Ascending aorta (tissue), 2 donors: Measurements from ENCODE around the gene ATP2A1. TPM values are rescaled to one million over a fixed set of nuclear protein-coding genes. Genes with fewer than 3 reads are reported as not detected.
"Not testable (repeated sequence)": the region's sequence is repeated elsewhere in the genome, so short reads cannot be mapped to it uniquely, and the experiment has no call there.

ENCODE experiments used
- DNase-seq, 2 donors: peaks; one replicate each; pipeline ENCODE4 v3.0.0-alpha.2; 2019; ENCODE audit warnings: low spot score in 2 of 2
- H3K27ac ChIP-seq, 2 donors: fragments of 200-600 bp; sonication (generic); one replicate each; pipeline ENCODE4 v1.5.1; 2016 to 2017; ENCODE audit warnings: mild to moderate bottlenecking in 1 of 2
- H3K27me3 ChIP-seq: fragments of 200-600 bp; sonication (generic); one replicate; pipeline ENCODE4 v1.5.1; 2017
- H3K36me3 ChIP-seq, 2 donors: fragments of 200-600 bp; sonication (generic); one replicate each; pipeline ENCODE4 v1.5.1; 2016
- H3K4me1 ChIP-seq, 2 donors: fragments of 200-600 bp; sonication (generic); one replicate each; pipeline ENCODE4 v1.5.1; 2016 to 2017; ENCODE audit warnings: mild to moderate bottlenecking in 1 of 2
- H3K4me3 ChIP-seq, 2 donors: fragments of 200-600 bp; sonication (generic); one replicate each; pipeline ENCODE4 v1.5.1; 2016 to 2017; ENCODE audit warnings: mild to moderate bottlenecking in 1 of 2
- H3K9me3 ChIP-seq, 2 donors: fragments of 200-600 bp; sonication (generic); one replicate each; pipeline ENCODE4 v1.5.1; 2016
- CTCF ChIP-seq, 3 experiments: fragments of 200-600 bp in 2 of 3; fragments of 450-650 bp in 1 of 3; sonication (generic) in 2 of 3; IDR thresholded peaks; one replicate each; pipeline ENCODE4 v1.5.1; 2016 to 2019; ENCODE audit warnings: antibody characterized with exemption in 3 of 3, mild to moderate bottlenecking in 1 of 3, moderate library complexity in 1 of 3
- intact Hi-C: fragments of 100-400 bp; cut with DNase I; formaldehyde crosslinking; loops from one replicate; pipeline ENCODE4 v1.15.1; 2023
- total RNA-seq: library from RNA; depleted of rRNA; stranded (reverse); fragments of >200 nt; gene quantifications from one replicate; pipeline ENCODE4 v1.1.0, GENCODE V29; 2016

ATP2A1 gene
- total RNA-seq, 1 donor from 2014 or later: not detected

- H3K4me3 ChIP-seq: no peak overlapping the region
- H3K27me3 ChIP-seq: no peaks in the 10 kb centered on the region
- no peak overlapping the region for H3K27ac ChIP-seq
- no peaks in the 10 kb centered on the region for H3K9me3 ChIP-seq
- intact Hi-C loops: no loop called here
- peaks cover 9% of the 10 kb centered on the region in 2 donors for H3K4me1 ChIP-seq
- no peaks in the 10 kb centered on the region for H3K36me3 ChIP-seq
- no peak for TF ChIP-seq CTCF (IDR thresholded peaks at IDR 0.05)
- no peak for DNase-seq
Measured at GRCh38 chr16:28884045-28884444, 5.8 kb downstream of the ATP2A1 start.

- Histone ChIP-seq H3K4me3 (no peak overlapping the region), H3K9me3 (no peaks in the 10 kb centered on the region), H3K27ac (no peak overlapping the region), H3K27me3 (no peaks in the 10 kb centered on the region), H3K36me3 (no peaks in the 10 kb centered on the region), H3K4me1 (no peaks in the 10 kb centered on the region)
- no peak for TF ChIP-seq CTCF (IDR thresholded peaks at IDR 0.05)
- intact Hi-C loops: no loop called here
- no peak for DNase-seq
Measured at GRCh38 chr16:28886945-28887344, 8.7 kb downstream of the ATP2A1 start.

- H3K4me1 ChIP-seq, H3K9me3 ChIP-seq, H3K4me3 ChIP-seq, H3K27ac ChIP-seq, DNase-seq, H3K27me3 ChIP-seq, H3K36me3 ChIP-seq, intact Hi-C loops: not testable (repeated sequence)
Measured at GRCh38 chr16:28890355-28890754, 12.1 kb downstream of the ATP2A1 start.

- no peak for TF ChIP-seq CTCF (IDR thresholded peaks at IDR 0.05)
- no peaks in the 10 kb centered on the region for H3K4me1 ChIP-seq
- H3K36me3 ChIP-seq: no peaks in the 10 kb centered on the region
- DNase-seq: no peak
- intact Hi-C loops: no loop called here
- no peak overlapping the region for H3K27ac ChIP-seq
- no peaks in the 10 kb centered on the region for H3K9me3 ChIP-seq
- H3K27me3 ChIP-seq: no peaks in the 10 kb centered on the region
- H3K4me3 ChIP-seq: no peak overlapping the region
Measured at GRCh38 chr16:28891964-28892890, 13.9 kb downstream of the ATP2A1 start.

- H3K27me3 ChIP-seq: no peaks in the 10 kb centered on the region
- no peak for DNase-seq
- H3K9me3 ChIP-seq: no peaks in the 10 kb centered on the region
- intact Hi-C loops: no loop called here
- H3K36me3 ChIP-seq: no peaks in the 10 kb centered on the region
- no peaks in the 10 kb centered on the region for H3K4me1 ChIP-seq
- H3K4me3 ChIP-seq: no peak overlapping the region
- H3K27ac ChIP-seq: no peak overlapping the region
- no peak for TF ChIP-seq CTCF (IDR thresholded peaks at IDR 0.05)
Measured at GRCh38 chr16:28893291-28893690, 15.0 kb downstream of the ATP2A1 start.

GRCh38 chr16:28895609-28896008 lies 17.3 kb downstream of the ATP2A1 start:
- H3K27ac ChIP-seq: no peak overlapping the region
- no peaks in the 10 kb centered on the region for H3K36me3 ChIP-seq
- TF ChIP-seq CTCF (IDR thresholded peaks at IDR 0.05): no peak
- no peak overlapping the region for H3K4me3 ChIP-seq
- no peak for DNase-seq
- no peaks in the 10 kb centered on the region for H3K4me1 ChIP-seq
- H3K27me3 ChIP-seq: no peaks in the 10 kb centered on the region
- H3K9me3 ChIP-seq: no peaks in the 10 kb centered on the region
- intact Hi-C loops: no loop called here
